GM18907 (cell line): ENCODE results near the gene CFAP43.

Source experiments
- ATAC-seq: cut with Tn5 transposase; IDR thresholded peaks from one replicate; pipeline ENCODE4 v1.9.1; 2021; ENCODE audit warnings: mild to moderate bottlenecking, moderate library complexity; ENCODE audit not compliant: unreplicated experiment

Gene CFAP43

DNA sequence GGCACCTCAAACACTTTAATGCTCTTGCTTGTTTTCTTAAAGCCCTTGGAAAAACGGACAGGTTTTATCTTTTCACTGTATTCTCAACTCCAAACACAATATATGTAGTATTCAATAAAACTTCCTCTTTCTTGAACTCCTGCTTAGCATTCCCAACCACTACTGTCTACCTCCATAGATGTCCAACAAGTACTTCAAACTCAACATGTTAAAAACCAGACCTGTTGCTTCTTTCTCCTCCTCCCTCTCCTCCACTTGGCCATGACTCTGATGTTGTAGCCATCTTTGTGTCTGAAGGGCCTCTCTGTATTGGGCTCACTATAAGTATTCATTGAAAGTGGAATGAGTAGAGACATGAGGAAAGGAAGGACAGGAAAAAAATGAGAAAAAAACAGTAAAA is 130.3 kb downstream of the CFAP43 start:
- no peak for ATAC-seq

DNA sequence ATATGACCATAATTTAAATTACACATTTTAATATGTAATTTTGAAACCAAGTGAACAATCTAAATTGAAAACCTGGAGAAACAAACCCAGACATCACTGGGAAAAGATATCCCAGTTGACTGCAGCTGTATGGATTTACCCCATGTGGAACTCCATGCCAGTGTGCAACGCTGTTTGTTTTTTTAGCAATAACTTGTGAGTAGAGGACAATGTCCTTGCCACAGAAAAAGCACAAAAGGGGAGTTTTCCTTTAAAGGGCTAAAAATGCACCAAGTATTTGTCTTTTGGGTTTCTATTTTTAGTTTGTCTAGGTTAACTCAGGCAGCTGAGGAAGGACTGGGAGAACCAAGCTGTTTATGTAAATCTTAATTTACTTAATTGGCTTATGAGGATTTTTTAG is 131.4 kb downstream of the CFAP43 start:
- no peak for ATAC-seq

DNA sequence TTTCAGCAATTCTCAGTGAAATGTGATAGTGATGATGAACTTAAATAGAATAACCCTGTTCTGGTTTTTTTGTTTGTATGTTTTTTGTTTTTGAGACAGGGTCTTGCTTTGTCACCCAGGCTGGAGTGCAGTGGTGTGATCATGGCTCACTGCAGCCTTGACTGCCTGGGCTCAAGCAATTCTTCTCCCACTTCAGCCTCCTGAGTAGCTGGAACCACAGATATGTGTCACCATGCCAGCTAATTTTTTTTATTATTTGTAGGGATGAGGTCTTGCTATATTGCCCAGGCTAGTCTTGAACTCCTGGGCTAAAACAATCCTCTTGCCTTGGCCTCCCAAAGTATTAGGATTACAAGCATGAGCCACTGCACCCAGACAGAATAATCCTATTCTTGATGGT is 132.2 kb downstream of the CFAP43 start:
- no peak for ATAC-seq

DNA sequence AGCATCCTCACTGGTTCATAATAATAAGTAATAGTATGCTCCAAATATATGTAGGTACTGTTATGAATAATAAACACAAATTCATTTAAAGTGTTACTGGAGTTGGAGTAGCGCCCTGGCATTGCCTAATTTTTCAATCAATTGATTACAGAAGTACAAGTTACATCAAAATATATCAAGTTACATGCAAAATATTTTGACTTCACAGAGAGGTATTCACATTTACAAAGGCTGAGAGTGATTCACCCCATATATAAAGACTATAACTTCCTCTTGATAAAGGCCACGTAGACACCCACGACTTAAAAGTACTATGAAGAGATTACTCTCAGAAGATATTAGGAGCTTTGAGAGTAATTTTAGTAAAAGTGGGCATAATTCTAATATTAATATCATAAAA is 132.9 kb downstream of the CFAP43 start:
- no peak for ATAC-seq

DNA sequence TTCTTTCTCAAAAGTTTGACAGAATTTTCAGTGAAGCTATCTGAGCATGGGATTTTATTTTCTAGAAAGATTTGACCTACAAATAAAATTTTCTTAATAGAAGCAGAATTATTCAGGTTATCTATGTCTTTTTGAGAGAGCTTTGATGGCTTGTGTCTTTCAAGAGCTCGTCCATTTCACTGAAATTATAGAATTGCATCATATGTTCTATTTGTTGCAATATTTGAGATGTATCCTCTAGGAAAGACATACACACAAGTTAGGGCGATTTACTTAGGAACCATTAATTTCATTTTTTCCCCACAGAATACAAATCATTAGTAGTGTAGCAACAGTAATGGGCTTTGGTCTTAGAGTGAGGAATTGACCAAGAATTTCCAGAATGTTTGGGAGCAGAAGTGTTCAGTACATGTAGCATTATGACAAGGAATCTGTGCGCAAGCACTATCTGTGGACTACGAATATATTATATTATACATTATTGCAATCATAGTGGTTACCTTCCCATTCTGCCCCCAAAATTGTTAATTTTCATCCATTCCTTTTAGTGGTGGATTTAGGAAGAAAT is 133.7 kb downstream of the CFAP43 start:
- ATAC-seq: no peak

DNA sequence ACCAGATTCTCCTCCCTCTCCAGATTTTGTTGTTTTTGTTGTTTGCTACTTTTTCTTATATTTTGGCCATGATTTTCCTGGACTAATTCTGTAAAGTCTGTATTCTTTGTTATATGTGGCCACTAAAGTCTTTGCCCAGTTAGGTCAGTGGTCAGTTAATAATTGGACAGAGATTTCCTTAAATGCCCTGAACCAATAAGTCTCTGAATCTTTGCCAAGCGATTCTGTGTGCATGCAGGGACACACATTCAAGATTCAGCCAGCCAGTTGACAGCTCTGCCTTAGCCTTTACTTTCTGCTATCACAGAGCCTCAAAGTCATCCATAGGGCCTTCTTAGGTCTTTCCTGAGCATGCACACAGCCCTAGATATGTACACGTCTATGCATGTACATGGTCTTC is 135.5 kb downstream of the CFAP43 start:
- ATAC-seq: no peak

DNA sequence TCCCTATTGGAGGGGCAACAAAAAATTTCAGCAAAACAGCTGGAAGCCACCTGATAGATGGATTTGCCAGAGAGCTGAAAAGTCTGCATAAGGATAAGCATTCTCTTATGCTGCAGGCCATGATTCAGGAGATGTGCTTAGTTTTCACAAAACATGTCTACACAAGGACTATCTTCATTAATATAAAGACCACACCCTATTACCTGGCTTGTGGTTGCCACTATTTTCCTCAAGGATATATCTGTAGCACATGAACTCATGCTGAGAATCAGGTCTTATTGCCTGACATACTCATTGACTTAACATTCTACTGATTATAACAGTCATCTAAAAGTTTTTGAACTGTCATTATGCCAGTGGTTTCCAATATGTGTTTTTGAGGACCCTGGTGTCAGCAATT is 139.4 kb downstream of the CFAP43 start:
- ATAC-seq: no peak

DNA sequence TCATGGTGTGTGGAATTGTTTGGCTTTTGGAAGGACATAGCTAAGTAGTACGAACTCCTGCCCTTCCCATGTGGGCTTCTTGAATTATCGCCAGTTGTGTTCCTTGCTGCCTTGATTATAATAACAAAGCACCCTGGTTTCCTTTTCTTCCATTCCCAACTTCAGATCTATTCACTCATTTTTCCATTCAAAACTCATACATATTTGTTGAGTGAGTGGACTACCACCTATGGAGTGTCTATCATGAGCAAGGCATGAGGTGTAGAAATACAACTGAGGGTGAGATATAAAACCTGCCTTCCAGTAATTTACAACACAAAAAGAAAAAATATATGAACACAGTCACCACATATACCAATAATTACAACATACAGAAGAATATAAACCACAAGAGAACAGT is 141.6 kb downstream of the CFAP43 start:
- ATAC-seq: no peak

DNA sequence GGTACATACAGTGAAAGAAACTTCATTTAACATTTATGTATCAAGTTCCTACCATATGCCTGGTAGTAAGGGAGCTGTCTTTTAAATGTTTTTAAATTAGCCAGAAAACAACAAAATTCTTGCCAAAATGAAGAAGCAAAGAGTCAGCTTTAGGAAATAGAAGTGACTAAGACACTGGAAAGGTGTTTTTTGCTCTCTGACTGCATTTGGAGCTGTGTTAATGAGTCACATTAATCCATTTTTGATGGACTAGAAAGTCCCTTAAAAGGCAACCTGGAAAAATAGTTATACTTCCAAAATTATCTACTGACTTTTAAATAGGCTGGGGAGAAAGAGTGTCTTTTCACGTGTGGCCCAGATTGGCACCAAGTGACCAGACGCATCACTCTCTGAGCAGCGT is 142.5 kb downstream of the CFAP43 start:
- no peak for ATAC-seq

DNA sequence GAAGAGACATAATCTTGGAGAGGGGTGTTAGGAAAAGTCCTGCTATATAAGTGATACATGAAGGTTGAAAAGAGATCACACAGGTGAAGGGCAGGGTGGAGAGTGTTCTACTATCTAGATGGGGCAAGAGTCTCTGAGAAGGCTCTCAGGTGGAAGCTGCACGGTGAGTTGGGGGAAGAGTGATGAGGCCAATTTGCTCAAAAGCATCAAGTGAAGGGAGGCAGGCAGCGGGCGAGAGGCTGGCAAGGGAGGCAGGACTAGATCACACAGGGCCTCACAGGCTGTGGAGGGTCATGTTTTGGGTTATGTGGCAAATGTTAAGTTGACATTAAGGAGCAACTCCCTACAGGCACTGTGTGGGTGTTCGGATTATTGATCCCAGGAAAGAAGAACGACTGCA is 143.9 kb downstream of the CFAP43 start:
- ATAC-seq: no peak

DNA sequence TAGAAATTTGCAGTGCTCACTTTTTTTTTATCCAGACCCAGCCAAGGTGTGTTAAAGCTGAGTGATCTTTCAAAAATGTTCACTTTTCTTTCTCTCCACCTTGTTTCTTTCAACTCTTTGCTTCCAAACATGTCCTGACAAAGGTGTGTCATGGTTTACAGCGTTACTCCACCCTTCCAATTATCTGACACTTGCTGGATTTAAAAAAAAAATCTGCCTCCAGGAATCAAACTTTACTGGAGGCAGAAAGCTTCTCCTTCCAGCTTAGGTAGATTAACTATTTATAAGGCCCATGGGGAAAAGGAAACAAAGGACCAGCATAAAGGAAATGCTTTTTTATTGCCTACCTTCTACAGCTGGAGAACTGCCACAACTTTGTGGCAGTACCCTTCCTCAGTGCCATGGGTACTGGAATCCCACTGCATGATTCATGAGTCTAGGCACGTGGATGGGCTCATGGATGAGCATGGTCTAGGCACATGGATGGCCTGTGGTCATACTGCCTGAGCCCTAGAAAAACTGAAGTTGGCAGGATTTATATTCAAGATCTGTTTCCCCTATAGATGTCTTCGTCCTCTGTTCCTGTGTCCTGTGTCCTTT is 146.3 kb downstream of the CFAP43 start, which contains the start of gene COL17A1:
COL17A1 (minus strand) TSS at position 80 of the 600 bp plus-strand sequence. CDS start 5,207 bp downstream, outside the sequence.
- no peak for ATAC-seq

DNA sequence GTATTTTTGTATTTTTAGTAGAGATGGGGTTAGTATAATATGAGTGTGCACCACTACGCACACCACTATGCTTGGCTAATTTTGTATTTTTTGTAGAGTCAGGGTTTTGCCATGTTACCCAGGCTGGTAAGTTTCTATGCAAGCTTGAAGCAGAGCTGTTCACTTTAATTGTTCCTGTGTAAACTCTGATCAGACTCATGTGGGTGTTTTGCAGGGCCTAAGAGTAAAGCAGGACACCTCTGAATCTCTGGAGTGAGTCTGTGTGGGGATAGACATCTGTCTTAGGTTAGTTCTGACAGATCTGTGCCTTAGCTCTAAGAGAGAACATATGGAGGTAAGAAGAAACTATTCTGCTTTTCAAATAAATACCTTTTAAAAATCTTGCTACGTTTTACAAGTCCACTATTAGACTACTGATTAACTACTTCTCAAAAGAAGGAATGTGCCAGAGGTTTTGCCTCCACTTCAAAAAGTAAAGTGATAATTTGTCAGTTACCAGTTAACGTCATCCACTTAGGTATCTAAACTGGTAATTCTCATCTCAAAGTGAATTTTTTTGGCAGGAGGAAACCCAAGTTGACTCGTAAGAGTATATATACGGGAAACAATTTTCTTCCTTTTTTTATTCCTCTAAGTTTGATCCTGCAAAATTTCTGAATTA is 147.6 kb downstream of the CFAP43 start:
- ATAC-seq: no peak

DNA sequence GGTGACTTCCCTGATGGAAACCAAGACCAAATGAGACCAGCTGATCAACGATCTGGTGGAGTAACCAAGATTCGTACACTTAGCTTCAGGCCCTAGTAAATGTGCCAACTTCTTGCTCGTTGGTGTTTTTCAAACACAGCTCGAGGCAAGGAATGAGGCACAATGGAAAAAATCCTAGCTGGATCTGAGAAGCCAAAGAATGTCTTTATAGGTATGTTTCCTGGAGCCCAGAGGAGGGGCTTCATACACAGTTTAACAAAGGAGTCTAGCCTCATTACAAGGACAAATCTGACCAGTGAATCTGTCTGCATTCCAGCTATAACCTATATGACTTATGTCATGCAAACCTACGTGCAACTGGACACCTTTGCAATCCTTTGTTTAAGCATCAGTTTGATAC is 150.2 kb downstream of the CFAP43 start:
- ATAC-seq: no peak

DNA sequence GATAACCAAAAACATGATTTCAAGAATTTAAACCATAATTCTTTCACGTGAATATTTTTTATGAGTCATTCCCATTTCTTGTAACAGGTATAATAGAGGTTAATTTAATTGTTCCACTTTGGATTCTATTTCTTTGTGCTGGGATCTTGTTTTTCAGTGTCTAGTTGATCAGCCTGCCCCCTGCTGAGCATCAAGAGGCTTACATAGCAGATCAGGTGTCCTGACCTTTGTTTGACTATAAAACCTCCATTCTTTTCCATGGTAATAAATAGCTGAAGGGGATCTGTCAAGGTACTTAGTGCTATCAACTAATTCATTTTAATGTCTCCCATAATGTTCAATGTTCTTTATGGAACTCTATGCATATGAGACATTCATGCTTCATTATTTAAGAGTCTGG is 151.4 kb downstream of the CFAP43 start:
- no peak for ATAC-seq
